ENCODE results near the gene JOSD1.

The JOSD1 gene

DNA sequence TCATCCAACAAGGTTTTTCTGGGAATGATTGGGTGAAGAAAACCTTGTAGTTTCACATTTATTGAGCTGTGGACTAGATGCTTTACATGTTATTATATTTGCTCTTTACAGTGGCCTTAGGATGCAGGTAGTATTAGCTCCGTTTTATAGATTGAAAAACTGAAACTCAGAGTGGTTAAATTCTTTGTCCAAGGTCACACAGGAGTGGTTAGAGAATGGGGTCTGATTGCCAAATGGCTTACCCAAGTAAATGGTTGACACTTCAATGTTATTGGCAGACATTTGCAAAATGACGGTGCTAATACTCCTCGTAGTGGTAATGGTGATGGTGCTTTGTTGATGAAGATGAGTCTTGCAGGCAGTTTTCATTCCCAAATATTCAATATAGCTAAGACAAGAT is 7.2 kb upstream of the JOSD1 start:
- DNase-seq (ENCODE audit: low read depth, low spot score), result no peak
- TF ChIP-seq, protein P1, sequence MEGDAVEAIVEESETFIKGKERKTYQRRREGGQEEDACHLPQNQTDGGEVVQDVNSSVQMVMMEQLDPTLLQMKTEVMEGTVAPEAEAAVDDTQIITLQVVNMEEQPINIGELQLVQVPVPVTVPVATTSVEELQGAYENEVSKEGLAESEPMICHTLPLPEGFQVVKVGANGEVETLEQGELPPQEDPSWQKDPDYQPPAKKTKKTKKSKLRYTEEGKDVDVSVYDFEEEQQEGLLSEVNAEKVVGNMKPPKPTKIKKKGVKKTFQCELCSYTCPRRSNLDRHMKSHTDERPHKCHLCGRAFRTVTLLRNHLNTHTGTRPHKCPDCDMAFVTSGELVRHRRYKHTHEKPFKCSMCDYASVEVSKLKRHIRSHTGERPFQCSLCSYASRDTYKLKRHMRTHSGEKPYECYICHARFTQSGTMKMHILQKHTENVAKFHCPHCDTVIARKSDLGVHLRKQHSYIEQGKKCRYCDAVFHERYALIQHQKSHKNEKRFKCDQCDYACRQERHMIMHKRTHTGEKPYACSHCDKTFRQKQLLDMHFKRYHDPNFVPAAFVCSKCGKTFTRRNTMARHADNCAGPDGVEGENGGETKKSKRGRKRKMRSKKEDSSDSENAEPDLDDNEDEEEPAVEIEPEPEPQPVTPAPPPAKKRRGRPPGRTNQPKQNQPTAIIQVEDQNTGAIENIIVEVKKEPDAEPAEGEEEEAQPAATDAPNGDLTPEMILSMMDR (IDR thresholded peaks at IDR 0.05; ENCODE audit: low read depth, low read length), result no peak
- in situ Hi-C loops (cut with HindIII; ENCODE audit: low sequenced_read_pairs), result no loop called here
- no peak overlapping the region for H3K4me3 ChIP-seq (ENCODE audit: low read depth, low read length)

DNA sequence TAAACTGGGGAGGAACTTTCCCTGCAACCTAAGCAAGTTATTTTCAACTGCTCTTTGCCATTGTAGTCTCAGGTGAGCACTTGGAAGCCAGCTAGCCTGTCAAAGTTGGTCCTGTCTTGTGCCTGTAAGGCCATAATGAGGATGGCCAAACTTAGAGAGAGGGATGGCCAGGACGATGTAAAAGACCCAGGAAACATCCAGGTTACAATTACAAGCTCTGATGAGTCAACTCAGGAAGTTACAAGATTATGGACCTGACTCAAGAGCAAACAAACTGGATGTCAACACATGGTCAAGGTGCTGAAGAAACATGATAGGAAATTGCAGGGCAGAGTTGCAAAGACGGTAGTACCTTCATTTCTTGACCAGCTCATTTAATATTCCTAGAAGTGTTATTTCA is 6.6 kb upstream of the JOSD1 start:
- TF ChIP-seq, protein P1 (IDR thresholded peaks at IDR 0.05; ENCODE audit: low read depth, low read length), result no peak
- in situ Hi-C loops (cut with HindIII; ENCODE audit: low sequenced_read_pairs), result no loop called here
- peak; percentile 15 for DNase-seq (ENCODE audit: low read depth, low spot score)
- peak overlapping the region; percentile 91 for H3K4me3 ChIP-seq (ENCODE audit: low read depth, low read length)

DNA sequence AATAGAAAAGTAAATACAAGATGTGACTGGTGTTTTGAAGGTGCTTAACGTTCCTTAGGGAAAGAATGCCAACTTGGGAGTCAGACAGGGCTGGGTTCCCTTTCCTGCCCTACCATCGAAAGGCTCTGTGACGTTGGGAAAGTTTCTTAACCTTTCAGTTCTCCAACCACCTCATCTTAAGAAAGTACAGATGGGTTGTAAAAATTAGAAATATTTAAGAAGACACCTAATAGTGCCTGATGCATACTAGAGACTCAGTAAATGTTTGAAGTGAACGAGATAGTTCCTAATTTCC is 6.1 kb upstream of the JOSD1 start:
- TF ChIP-seq, protein P1 (IDR thresholded peaks at IDR 0.05; ENCODE audit: low read depth, low read length), result no peak
- in situ Hi-C loops (cut with HindIII; ENCODE audit: low sequenced_read_pairs), result no loop called here
- peak overlapping the region; percentile 91 for H3K4me3 ChIP-seq (ENCODE audit: low read depth, low read length)
- DNase-seq (ENCODE audit: low read depth, low spot score), result no peak

DNA sequence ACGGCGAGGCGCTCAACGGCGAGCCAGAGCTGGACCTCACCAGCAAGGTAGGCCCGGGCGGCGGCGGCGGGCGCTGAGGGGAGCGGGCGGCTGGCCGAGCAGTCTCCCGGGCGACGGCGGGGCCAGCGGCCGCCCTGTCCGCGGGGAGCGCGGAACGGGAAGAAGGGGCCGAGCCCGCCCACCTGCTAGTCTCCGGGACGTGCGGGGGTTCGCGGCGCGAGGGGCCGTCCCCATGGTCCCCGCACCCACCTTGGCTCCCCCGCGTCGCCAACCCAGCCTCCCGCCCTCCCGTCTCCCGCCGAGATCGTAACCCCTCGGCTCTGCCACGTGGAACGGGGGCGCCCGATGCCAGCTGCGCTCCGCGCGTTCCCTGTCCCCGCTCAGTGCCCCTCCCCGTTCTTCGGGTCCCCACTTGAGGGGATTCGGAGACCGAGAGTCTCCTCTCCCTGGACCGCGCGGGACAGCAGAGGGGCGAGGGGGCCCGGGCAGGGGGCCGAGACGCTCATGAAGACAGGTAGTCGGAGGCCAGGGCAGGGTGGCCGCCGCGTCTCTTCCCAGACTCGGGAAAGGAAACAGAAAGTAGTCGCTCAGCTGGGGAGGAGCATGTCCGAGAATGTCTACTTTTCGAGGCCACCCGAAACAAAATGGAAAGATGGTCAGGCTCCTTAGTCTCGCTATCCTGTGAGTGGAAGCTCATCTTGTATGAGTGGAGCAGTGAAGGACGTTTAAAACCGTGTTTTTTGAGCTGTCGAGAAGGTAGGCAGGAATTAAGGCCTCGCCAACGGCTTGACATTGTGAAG is 5.6 kb upstream of the JOSD1 start:
- H3K4me3 ChIP-seq (ENCODE audit: low read depth, low read length), result peak overlapping the region; percentile 91
- peak; percentile 44 for DNase-seq (ENCODE audit: low read depth, low spot score)
- TF ChIP-seq, protein P1 (IDR thresholded peaks at IDR 0.05; ENCODE audit: low read depth, low read length), result no peak
- in situ Hi-C loops (cut with HindIII; ENCODE audit: low sequenced_read_pairs), result no loop called here

DNA sequence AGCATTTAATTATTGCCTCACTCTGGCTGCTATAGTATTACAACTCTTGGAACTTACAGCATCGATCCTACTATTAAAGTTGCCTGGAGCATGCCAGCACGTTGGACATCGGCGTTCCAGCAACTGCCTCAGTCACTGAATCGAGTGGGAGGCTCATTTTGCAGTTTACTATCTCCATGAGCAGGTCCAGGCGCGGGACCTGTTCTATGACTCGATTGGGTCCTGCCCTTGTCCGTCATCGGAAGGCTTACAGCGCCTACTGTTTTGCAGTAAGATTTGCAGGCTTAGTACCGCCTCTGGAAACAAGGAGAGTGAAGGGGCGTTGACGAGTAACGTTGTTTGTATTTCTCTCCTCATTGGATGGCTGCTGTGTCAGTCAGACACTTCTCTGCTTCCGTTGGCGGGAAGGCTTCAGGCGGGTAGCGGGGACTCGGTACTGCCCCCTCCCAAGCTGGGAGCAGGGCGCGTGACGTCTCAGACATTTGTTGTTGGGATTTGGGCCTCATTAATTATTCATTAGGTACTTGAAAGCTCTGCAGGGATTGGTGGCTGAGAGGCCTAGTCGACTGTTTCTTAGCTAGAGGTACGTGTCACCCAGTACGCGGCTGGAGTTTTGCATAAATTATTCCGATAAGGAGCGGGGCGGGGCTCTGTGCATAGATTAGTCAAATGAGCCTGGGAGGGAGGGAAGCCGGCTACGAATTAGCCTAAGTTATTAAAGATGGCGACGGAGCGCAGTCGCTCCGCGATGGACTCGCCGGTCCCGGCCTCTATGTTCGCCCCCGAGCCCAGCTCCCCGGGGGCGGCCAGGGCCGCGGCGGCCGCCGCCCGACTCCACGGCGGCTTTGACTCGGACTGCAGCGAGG is 4.7 kb upstream of the JOSD1 start, which contains the start of gene GTPBP1:
Gene GTPBP1 (plus strand): TSS at position 710 of the 866 bp plus-strand sequence. CDS start 12 bp downstream, at position 722.
- H3K4me3 ChIP-seq (ENCODE audit: low read depth, low read length), result peak within 1 kb of the TSS; percentile 91
- peak; percentile 100 for DNase-seq (ENCODE audit: low read depth, low spot score)
- in situ Hi-C loops (cut with HindIII; ENCODE audit: low sequenced_read_pairs), result no loop called here
- TF ChIP-seq, protein P1 (IDR thresholded peaks at IDR 0.05; ENCODE audit: low read depth, low read length), result no peak

DNA sequence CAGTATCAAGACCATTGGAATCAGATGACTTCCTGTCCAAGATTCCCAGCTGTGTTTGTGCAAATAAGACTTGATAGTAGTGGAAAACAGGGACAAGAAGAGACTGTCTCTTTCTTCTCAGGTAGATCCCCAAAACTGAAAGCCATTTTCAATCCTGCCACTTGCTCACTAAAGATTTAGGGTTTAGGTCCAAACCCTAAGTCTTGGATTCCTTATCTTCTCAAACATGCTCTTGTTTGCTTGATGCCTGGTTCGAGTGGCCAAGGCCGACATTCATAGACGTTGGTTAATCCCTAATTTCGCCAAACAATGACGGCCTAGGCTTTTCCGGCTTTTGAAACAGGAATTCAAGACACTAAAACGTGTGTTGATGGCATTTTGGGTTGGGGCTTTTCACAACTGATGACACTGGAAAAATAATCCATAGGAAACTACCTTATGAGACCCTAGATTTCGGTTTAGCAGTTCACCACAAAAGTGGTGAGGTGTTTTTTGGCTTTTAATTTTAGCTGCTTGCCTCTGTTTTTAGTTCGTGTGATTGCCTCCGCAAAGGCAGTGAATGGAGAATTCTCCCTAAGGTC is 4.0 kb upstream of the JOSD1 start:
- H3K4me3 ChIP-seq (ENCODE audit: low read depth, low read length), result peak overlapping the region; percentile 38
- no peak for DNase-seq (ENCODE audit: low read depth, low spot score)
- in situ Hi-C loops (cut with HindIII; ENCODE audit: low sequenced_read_pairs), result no loop called here
- TF ChIP-seq, protein P1 (IDR thresholded peaks at IDR 0.05; ENCODE audit: low read depth, low read length), result no peak

Data from astrocyte of the spinal cord (primary cell).